ENCODE results near the gene SELENBP1.
"Not testable (repeated sequence)": the region's sequence is repeated elsewhere in the genome, so short reads cannot be mapped to it uniquely, and the experiment has no call there.

The SELENBP1 gene

DNA sequence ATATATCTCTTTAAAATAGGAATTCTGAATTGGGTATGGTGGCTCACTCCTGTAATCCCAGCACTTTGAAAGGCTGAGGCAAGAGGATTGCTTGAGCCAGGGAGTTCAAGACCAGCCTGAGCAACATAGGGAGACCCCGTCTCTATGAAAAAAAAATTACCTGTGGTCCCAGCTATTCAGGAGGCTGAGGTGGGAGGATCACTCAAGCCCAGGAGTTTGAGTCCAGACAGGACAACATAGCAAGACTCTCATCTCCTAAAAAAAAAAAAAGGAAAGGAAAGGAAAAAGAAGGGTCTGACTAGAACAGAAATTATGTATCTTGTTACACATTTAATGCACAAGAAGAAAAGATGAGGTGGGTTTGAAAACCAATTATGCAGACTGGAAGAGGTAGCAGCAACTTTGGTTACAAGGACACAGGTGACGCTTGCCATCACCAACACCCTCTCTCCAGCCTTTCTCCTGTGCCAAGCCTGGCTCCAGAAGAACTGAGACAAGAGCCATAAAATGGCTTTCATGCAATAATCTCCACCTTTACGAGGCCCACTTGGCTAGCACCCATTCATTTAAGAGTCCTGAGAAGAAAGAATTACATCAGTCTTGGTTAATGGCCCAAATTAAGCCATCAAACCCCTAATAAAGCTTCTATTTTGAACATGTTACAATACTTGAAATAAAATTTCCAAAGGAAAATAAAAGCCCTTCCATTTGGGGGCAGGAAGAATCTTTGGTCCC, 4.8 kb upstream of the SELENBP1 start:
- no peak for DNase-seq (ENCODE audit: low spot score)

DNA sequence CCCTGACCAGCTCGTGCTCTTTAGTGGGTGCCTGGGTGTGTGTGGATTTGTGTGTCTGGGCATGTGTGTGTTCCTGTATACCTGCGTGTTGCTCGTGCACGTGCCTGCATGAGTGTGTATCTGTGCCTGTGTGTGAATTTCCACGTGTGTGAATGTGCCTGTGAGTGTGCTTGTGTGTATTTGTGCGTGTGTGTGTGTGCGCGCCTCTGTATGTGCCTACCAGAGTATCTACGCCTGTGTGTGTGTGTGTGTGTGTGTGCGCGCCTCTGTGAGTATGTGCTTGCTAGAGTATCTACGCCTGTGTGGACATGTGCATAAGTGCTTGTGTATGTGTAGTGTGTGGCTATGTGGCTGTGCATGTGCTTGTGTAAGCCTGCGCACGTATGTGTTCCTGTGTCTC, 691 bp upstream of the SELENBP1 start:
- no peak for DNase-seq (ENCODE audit: low spot score)

DNA sequence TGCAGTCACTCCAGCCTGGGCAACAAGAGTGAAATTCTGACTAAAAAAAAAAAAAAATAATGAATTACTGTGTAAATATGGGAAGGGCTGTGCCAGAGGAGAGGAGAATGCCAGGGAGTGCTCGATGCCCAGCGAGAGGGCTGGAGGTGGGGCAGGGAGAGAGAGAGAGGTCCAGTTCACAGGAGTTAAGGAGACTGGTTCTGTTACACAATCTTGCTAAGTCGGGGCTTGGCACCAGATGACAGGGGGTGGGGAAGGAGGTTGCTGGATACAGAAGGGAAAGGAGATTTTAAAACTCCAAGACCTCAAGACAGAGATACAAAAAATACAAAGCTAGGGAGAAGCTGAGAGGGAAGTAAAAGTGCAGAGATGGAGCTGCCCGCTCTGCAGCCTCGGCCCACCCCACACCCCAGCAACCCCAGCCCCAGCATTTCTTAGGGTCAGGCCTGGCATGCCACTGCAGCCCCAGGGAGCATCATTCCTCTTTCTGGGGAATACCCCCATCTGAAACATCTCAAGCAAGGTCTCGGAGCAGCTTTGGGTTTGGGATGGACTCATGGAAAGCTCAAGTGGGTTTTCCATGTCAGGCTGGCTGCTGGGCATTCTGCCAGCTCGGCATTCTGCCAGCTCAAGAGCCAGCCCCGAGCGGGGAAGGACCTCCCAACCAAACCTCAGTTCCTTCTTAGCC, 991 bp downstream of the SELENBP1 start:
- no peak for DNase-seq (ENCODE audit: low spot score)

DNA sequence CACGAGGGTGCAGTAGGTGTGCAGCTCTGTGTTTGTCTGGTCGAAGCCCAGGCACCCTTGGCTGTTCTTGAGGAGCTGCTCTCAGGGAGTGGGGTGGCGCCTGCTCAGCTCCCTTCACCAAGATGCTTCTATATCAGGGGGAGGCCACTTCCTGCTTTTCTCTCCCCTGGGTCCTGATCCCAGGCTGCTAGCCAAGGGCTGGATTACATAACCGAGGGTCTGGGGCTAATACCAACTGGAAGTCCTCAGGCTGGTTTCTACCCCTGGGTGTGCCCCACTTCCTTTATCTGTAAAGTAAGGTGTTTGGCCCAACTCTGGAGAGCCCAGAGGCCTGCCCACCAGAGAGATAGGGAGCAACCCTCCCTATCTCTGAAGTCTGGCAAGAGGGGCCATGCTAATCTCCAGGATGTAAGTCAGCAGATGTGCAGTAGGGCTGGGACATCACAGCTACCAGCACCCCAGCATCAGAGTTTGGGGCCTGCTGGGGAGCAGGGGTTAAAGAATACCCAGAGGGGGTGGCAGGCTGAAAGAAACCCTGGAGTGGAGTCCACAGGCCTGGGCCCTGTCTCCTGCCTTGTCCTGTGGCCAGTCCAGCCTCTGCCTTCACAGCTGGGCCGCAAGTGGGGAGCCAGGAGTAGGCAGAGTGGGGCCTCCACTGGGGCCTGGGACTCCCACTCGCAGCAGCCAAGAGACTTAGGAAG, 2.1 kb downstream of the SELENBP1 start:
- DNase-seq (ENCODE audit: low spot score), result no peak

DNA sequence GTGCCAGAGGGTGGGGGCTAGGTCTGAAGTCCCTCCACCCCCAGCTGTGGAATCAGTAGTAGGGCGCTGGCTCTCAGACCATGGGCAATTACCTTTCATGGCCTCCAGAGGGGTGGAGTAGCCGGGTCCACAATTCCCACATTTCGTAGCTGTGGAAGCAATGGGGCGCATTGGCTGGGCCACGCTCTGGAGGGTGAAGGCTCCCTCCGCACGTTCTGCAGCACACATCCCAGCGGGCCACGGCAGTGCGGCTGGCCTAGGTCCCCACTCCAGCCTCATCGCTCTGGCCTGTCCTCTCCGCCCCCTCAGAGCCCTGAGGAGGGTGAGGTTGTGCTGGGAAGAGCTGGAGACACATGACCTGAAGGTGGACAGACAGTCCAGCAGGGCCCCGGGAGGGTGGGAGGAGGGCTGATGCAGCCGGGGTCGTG, 2.9 kb downstream of the SELENBP1 start:
- no peak for DNase-seq (ENCODE audit: low spot score)

DNA sequence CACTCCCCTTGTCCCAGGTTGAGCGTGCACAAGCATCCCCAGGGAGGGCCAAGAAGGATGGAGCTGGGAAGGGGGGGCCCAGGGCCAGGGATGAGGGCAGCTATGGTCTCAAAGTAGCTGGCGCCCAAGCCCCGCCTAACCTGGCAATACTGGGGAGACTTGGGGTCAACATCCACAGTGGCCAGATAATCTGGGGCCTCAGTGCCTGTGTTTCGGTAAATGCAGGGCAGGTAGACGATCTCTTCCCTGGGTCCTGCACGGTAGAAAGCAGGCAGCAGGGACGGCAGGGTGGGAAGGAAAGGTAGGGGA, 3.2 kb downstream of the SELENBP1 start:
- DNase-seq (ENCODE audit: low spot score), result no peak

DNA sequence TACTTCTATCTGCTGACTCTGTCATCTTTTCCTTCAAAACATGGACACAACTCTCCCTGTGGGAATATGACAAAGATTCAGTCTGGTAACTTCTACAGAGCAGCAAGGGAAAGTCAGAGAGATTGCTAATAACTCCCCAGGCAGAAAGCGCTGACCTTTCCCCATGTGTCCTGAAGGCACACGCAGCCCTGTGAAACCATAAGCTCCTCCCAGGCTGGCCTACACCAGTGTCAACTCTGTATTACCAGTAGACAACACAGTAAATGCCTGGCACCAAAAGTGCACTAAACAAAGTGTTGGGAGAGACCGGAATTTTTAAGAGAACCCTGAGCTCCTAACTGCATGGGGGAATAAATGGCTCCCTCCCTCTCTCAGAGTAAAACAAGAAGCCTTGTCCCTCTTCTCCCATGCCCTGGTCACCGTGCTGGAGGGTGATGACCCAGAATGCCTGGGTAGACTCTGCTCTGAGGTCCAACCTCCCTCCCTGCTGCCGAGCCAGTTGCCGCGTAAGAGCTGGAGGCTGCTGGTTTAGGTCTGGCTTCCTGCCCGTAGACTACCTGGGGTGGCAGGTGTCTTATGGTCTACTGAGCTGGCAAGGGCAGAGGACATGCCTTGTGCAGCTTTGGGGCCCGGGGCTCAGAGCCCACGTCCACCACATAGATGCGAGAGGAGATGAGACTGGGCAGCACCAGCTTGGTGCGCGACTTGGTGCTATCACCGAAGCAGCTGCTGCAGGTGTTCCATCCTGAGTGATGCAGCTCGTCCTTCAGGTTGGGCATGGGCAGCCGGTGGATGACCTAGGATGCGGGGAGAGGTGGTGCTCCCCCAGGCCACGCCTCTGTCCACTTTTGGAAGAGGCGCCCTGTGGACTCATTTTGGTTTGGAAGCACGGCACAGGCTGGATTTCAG, 3.9 kb downstream of the SELENBP1 start:
- no peak for DNase-seq (ENCODE audit: low spot score)

DNA sequence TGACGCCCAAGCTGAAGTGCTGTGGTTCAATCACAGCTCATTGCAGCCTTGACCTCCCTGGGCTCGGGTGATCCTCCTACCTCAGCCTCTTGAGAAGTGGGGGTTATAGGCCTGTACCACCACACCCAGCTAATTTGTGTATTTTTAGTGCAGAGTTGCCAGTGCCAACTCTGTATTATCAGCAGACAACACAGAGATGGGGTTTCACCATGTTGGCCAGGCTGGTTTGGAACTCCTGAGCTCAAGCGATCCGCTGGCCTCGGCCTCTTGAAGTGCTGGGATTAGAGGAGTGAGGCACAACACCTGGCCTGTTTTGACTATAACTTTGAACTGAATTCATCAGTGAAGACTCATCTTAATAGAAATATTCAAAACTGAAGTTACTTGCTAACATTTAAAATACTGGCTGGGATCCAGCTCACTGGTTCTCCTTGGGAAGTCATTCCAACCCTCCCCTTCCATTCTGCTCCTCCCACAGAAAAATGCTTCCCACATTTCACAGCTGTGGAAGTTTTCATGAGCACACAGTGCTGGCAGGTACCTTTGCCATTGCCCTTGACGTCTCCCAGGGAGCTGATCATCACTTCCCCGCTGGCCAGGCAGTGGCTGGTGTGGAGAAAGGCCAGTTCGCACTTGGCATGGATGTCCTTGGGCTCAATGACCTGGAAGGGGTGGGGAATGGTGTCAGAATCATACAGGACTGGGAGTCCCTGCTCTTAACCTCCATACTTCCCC, 4.7 kb downstream of the SELENBP1 start:
- DNase-seq (ENCODE audit: low spot score), result no peak

DNA sequence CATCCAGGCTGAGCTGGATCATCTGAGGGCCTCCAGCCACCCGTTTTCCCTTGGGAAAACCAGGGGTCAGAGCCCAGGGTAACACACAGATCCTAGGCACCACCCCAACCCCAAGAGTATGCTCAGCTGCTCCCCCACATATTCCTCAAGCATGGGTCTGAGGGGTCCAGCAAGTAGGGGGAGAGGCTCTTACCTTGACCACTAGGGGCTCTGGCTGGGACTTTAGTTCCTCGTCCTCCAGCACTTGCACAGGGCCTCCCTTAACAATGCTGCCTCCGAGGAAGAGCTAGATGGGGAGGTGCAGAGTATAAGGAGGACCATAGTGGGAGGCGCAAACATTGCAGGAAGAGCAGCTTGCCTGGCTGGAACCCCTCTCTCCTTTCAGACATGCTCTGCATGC, 7.5 kb downstream of the SELENBP1 start:
- DNase-seq (ENCODE audit: low spot score), result no peak

DNA sequence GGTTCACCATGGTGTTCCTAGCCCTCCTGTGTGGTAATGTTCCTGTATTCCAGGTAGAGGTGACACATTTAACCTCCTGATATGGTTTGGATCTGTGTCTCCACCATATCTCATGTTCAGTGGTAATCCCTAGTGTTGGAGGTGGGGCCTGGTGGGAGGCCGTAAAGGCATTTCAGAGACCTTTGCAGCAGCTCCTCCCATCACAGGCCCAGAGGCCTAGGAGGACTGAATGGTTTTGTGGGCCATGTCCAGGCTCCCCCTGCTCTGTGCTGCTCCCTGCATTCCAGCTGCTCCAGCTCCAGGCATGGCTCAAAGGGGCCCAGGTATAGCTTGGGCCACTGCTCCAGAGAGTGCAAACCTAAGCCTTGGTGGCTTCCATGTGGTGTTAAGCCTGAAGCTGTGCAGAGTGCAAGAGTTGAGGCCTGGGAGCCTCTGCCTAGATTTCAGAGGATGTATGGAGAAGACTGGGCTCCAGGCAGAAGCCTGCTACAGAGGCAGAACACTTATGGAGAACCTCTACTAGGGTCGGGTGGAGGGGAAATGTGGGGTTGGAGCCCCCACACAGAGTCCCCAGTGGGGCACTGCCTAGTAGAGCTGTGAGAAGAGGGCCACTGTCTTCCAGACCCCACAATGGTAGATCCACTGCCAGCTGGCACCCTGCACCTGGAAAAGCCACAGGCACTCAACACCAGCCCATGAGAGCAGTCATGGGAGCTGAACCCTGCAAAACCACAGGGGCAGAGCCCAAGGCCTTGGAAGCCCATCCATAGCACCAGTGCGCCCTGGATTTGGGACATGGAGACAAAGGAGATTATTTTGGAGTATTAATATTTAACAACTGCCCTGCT, 10.0 kb downstream of the SELENBP1 start:
- DNase-seq (ENCODE audit: low spot score), result no peak

DNA sequence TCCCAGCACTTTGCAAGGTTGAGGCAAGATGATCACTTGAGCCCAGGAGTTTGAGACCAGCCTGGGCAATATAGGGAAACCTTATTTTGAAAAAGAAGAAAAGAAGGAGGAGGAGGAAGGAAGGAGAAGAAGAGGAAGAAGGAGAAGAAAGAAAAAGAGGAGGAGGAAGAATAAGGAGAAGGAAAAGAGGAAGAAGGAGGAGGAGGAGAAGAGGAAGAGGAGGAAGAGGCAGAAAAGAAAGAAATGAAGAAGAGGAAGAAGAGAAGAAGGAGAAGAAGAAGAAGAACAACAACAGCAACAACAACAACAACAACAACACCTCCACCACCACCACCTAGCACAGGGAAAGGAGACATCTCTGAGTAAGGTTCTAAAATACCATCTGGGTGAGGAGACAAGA, 10.6 kb downstream of the SELENBP1 start:
- no peak for DNase-seq (ENCODE audit: low spot score)

DNA sequence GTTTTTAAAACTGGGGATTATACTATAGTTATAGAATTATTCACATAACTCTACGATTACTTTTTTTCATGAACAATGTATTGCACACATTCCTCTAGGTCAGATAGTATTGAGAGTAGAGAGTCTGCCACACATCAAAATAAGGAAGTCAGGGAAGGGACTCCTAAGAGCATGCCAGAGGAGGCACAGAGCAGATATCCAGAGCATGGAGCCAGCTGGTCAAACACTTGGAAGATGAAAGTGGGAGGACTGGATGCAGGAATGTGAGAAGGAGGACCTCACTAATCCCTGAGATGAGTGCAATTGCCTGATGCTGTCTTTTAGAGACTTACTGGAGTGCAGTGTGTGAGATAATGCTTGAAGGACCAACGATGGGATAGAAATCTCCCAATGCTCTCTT, 15.8 kb downstream of the SELENBP1 start:
- DNase-seq (ENCODE audit: low spot score), result no peak

DNA sequence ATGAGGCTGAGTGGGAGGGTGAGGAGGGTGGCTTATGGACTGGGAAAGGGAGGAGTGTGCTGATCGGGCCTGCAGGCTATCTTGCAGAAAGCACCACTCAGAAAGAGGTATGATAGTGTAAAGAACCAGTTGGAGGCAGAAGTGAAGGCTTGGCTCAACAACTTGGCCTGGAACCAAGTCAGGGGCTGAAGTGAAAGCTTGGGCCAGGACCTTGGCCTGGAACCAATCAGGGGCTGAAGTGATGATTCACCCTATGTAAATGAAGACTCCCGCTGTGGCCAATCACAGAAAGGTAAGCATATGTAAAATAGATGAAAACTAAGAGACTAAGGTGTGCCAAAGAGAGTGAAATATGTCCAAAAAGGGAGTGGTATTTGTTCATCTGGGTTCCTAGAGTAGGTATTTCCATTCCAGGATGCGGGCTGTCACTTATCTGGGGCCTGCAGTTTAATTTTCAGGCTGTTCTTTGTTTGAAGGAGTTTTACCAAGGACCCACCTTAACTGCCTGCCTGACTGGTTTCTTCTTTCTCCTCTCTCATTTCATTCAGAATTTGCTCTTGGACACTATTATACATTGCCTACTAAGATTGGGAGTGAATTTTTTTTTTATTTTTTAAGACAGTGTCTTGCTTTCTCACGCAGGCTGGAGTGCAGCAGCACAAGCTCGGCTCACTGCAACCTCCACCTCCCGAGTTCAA, 20.3 kb downstream of the SELENBP1 start:
- no peak for DNase-seq (ENCODE audit: low spot score)

DNA sequence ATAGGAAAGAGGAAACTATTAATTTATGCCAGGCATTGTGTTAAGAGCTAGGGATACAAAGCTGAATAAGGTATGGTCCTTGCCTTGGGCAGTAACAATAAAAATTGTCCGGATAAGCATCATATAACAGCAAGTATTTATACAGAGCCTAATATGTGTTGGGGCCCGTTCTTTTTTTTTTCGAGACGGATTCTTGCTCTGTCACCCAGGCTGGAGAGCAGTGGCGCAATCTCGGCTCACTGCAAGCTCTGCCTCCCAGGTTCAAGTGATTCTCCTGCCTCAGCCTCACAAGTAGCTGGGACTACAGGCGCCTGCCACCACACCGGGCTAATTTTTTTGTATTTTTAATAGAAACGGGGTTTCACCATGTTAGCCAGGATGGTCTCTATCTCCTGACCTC, 22.2 kb downstream of the SELENBP1 start:
- not testable (repeated sequence) for DNase-seq (ENCODE audit: low spot score)

DNA sequence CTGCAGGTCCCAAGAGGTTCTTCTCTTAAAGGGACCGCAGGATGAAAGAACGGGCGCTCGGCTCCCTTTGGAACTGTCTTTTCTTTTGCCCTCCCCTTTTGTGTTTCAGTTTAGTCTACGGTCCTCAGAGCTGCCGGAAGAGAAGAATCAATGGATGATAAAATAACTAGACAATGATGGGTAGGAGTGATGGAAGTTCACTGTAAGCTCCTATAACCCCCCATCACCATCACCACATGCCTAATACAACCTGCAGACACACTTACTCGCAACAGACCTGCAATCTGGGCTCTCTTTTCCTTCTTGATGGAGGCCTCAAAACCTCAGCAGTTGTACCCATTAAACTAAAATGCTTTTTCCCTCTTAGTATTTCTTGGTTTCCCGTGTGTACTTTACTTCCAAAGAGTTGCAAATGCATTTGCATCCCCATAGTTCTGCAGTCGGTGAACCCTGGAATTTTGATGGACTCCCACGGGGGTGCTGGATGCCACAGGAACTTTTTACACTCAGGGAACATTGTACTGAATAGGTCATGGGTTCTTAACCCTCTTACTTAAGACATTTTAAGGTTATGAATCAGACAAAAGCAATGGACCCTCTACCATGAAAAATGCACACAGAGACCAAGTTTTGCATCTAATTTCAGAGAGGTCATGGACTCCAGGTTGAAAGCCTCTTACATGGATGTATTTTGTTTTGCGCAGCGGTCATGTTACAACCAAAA, 24.8 kb downstream of the SELENBP1 start:
- DNase-seq (ENCODE audit: low spot score), result no peak

DNA sequence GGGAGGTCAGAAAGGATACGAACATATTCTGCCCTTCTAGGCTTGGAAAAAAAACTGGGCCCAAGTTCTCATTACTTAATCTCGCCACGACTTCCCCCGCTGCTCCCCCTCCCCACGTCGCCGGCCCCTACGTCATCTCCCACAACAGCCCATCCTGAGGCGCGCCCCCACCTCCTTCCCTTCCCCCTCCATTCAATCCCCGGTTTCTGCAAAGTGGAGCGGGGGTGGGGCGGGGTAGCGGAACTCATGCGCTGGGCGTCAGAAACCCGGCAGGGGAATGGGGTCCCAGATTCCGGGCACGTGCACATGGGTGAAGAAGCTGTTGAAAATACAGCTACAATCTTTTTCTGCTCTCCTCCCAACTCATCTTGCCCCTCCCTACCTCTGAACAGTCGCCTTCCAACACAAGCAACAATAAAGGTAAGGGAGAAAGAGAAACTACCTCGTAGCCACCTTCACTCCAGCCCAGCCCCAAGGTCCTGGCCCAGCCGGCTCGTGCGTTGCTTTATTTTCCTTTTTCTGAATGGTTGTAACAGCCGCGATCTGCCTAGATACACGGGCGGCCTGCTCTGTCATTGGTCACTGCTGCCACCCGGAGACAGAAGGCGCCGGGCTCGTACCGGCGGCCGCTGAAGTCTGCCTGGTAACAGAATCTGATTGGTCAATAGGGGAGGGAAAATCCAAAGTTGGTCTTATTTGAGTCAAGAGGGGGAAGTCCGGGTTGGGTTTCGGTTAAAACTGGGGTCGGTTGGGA, 25.6 kb downstream of the SELENBP1 start, which contains the start of gene RFX5:
TSS of gene RFX5 (minus strand) at position 484 of the 754 bp plus-strand sequence. CDS start 932 bp downstream, outside the sequence.
- peak; percentile 97 for DNase-seq (ENCODE audit: low spot score)

DNA sequence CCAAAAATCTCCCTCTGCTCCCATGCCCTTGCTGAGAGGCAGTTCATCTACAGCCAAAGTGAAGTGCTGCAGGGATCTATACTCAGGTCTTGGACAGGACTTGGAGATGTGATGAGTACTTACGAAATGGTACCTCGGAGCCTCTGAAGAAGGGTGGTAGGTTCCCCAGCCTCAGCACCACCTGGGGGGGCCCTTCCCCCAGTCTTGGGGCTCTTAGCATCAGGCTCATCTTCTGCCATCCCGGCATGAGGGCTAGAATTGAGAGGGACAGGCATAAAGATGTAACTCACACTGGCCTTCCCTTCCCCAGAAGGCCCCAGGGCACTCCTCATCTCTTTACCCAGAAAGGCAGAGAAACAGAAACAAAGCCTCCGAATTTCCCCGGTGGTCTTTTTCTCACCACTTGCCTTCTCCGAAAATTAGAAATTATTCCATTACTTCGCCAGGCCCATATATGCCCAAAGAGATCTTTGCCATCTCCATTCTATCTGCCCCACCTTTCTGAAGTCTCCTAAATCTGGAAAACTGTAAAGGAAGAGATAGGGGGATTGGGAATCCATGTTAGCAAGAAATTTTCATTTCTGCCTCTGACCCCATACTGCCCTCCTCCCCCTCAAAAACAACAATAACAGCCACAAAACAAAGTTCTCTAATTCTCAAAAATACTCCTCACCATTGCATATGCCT, 26.3 kb downstream of the SELENBP1 start:
- no peak for DNase-seq (ENCODE audit: low spot score)

DNA sequence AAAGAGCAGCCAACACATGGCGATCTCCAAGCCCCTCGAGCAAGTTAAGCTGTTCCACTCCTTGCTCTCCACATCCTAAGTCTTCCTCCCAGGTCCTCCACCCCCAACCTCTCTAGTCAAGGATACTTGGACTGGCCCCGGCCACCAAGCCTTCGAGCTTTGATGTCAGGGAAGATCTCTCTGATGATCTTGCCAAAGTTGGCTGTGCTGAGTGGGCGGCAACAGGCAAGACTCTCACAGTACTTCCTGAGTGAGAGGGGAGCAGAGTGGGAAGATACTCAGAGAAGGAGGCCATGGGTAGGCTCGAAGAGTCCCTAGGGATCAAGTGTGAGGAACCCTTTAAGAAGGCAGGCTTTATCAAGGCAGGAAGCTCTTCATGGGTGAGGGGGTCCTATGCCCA, 28.2 kb downstream of the SELENBP1 start:
- no peak for DNase-seq (ENCODE audit: low spot score)

Data from germinal center (tissue), 1 donor.